HepG2 (cell line): ENCODE measurements around the gene ADCY10. TPM values are rescaled to one million over a fixed set of nuclear protein-coding genes. Genes with fewer than 3 reads are reported as not detected.

Source experiments
- ARID5B ChIP-seq: IDR thresholded peaks from 2 replicates; pipeline ENCODE4 v1.4.0; 2020; ENCODE audit warnings: mild to moderate bottlenecking, missing genetic modification reagents
- EP300 ChIP-seq, 3 experiments: sonication (generic) in 1 of 3; formaldehyde crosslinking in 1 of 3; IDR thresholded peaks; 2 replicates each; pipeline versions ENCODE4 v1.5.1 to v1.6.1; 2011 to 2020; ENCODE audit warnings: low read depth in 2 of 3, low read length in 2 of 3, borderline replicate concordance in 1 of 3, improper control_type of control experiment in 1 of 3, mild to moderate bottlenecking in 1 of 3, missing genetic modification reagents in 1 of 3, moderate library complexity in 1 of 3
- HINFP ChIP-seq: sonication (generic); formaldehyde crosslinking; IDR thresholded peaks from 2 replicates; pipeline ENCODE4 v1.4.0; 2020; ENCODE audit warnings: low read depth, mild to moderate bottlenecking, missing genetic modification reagents
- HOMEZ ChIP-seq: IDR thresholded peaks from 2 replicates; pipeline ENCODE4 v1.6.1; 2016; ENCODE audit warnings: low read depth
- KLF16 ChIP-seq, 2 experiments: sonication (generic) in 1 of 2; formaldehyde crosslinking in 1 of 2; IDR thresholded peaks; 2 replicates each; pipeline versions ENCODE4 v1.6.1 to v1.8.0; 2016 to 2023; ENCODE audit warnings: missing genetic modification reagents in 2 of 2, missing compliant biosample characterization in 1 of 2
- PAXIP1 ChIP-seq: sonication (generic); formaldehyde crosslinking; conservative IDR thresholded peaks from 2 replicates; pipeline ENCODE4 v1.4.0; 2020; ENCODE audit warnings: mild to moderate bottlenecking, missing genetic modification reagents, moderate library complexity
- POLR2A ChIP-seq, 2 experiments: IDR thresholded peaks; 2 replicates each; pipeline ENCODE4 v1.6.1; 2011; ENCODE audit warnings: low read depth in 2 of 2, low read length in 2 of 2, mild to moderate bottlenecking in 1 of 2, moderate library complexity in 1 of 2; ENCODE audit not compliant: insufficient read depth in 1 of 2
- SOX13 ChIP-seq, 3 experiments: fragments of 450-650 bp in 1 of 3; sonication (generic) in 1 of 3; formaldehyde crosslinking in 1 of 3; IDR thresholded peaks in 2 of 3; conservative IDR thresholded peaks in 1 of 3; 2 replicates each; pipeline versions ENCODE4 v1.5.0 to v1.6.1; 2016 to 2020; ENCODE audit warnings: antibody characterized with exemption in 1 of 3, mild to moderate bottlenecking in 1 of 3, missing compliant biosample characterization in 1 of 3, missing genetic modification reagents in 1 of 3, moderate library complexity in 1 of 3
- ZNF335 ChIP-seq: sonication (generic); formaldehyde crosslinking; IDR thresholded peaks from 2 replicates; pipeline ENCODE4 v1.4.0; 2020; ENCODE audit warnings: missing genetic modification reagents
- ZNF792 ChIP-seq: IDR thresholded peaks from 2 replicates; pipeline ENCODE4 v1.6.1; 2016
- polyA plus RNA-seq, 8 experiments: library from polyadenylated mRNA; depleted of rRNA in 3 of 8; stranded (reverse) in 7 of 8; unstranded in 1 of 8; fragments of >200 nt; fragmentation: Illumina TruSeq in 4 of 8; extraction: Trizol in 4 of 8; gene quantifications; 2 replicates each; pipeline versions ENCODE4 v1.2.1 to v1.2.3, GENCODE V29; 2011 to 2016; ENCODE audit warnings: low read depth in 4 of 8, missing spikeins in 1 of 8, mixed read lengths in 1 of 8; ENCODE audit not compliant: insufficient read depth in 1 of 8
- total RNA-seq, 5 experiments: library from RNA; depleted of rRNA; stranded (reverse); fragments of >200 nt; fragmentation: Illumina TruSeq; extraction: Trizol; gene quantifications; 2 replicates each; pipeline ENCODE4 v1.2.3, GENCODE V29; 2016; ENCODE audit warnings: low read depth in 1 of 5

Gene ADCY10
- total and polyA plus RNA-seq, 2 of the 13 experiments (the other 11 are each of a cell fraction or from before 2014, with no cell fraction given) = 0.02 to 0.03 TPM

GRCh38 chr1:167913895-167914496 is at the start of gene ADCY10 (continued):
- TF ChIP-seq HINFP (no peak), ZNF792 (no peak), SOX13 (IDR thresholded peaks at IDR 0.05) (no peak), SOX13 (CRISPR knock-in tag; conservative IDR thresholded peaks at IDR 0.05 in 1 of 2, IDR thresholded peaks at IDR 0.05 in 1 of 2) (peak in 1 of 2 experiments; percentile 61; a peak in 2 of 4 replicates), POLR2A (IDR thresholded peaks at IDR 0.05; ENCODE audit: insufficient read depth in 1 of 2, low read depth in 2 of 2, low read length in 2 of 2) (peak in 1 of 2 experiments; percentile 37; a peak in 1 of 4 replicates), EP300 (IDR thresholded peaks at IDR 0.05; ENCODE audit: low read depth in 2 of 2, low read length in 2 of 2) (peak in 1 of 2 experiments; percentile 70; a peak in 1 of 4 replicates), EP300 (CRISPR knock-in tag; IDR thresholded peaks at IDR 0.05; ENCODE audit: borderline replicate concordance) (no peak), KLF16 (CRISPR knock-in tag; IDR thresholded peaks at IDR 0.05) (0 out of 4 replicates have a peak, but pooled peaks of 1 of the 2 experiments have one; percentile 21), HOMEZ (CRISPR knock-in tag) (peak; percentile 49; the same call in 1 of the 2 replicates), ARID5B (CRISPR knock-in tag) (peak; percentile 54), PAXIP1 (CRISPR knock-in tag) (peak; percentile 67), ZNF335 (CRISPR knock-in tag) (no peak)
